HFFc6 (cell line): Measurements from ENCODE around the gene GPD1. TPM values are rescaled to one million over a fixed set of nuclear protein-coding genes. Genes with fewer than 3 reads are reported as not detected.

ENCODE experiments used
- DNase-seq: peaks from one replicate; pipeline ENCODE4 v3.0.0-alpha.2; 2018
- H3K27ac Mint-ChIP-seq: 2 replicates; pipeline ENCODE4 v1.8.0; 2020; ENCODE audit warnings: mild to moderate bottlenecking, mixed read lengths
- H3K27me3 Mint-ChIP-seq: 2 replicates; pipeline ENCODE4 v1.8.0; 2021; ENCODE audit warnings: mild to moderate bottlenecking, moderate library complexity, mixed read lengths; ENCODE audit not compliant: insufficient read depth
- H3K36me3 Mint-ChIP-seq: 2 replicates; pipeline ENCODE4 v1.8.0; 2021; ENCODE audit warnings: low read depth, mixed read lengths
- H3K4me1 Mint-ChIP-seq: 2 replicates; pipeline ENCODE4 v1.8.0; 2020; ENCODE audit warnings: low read depth, mixed read lengths
- H3K4me3 Mint-ChIP-seq: 2 replicates; pipeline ENCODE4 v1.8.0; 2020; ENCODE audit warnings: mild to moderate bottlenecking, moderate library complexity, mixed read lengths
- H3K9me3 Mint-ChIP-seq: 2 replicates; pipeline ENCODE4 v1.8.0; 2020; ENCODE audit warnings: mild to moderate bottlenecking, mixed read lengths
- total RNA-seq, 6 experiments: library from RNA; stranded (reverse); fragmentation: NEBNext Ultra II Directional; extraction: Animal tissue kit (Norgen Biotek cat#: 25700); gene quantifications; 2 replicates in 1 of 6; 3 replicates in 5 of 6; pipeline ENCODE4 v1.2.3, GENCODE V29; 2021
- TF ChIP-seq, protein P1 (sequence below): fragments of 200-600 bp; sonication (generic); IDR thresholded peaks from 2 replicates; pipeline ENCODE4 v1.5.0; 2021; ENCODE audit warnings: antibody characterized with exemption, mild to moderate bottlenecking

The GPD1 gene
- total RNA-seq, 6 experiments from 2014 or later, result 0.20 TPM; not detected in 5

DNA sequence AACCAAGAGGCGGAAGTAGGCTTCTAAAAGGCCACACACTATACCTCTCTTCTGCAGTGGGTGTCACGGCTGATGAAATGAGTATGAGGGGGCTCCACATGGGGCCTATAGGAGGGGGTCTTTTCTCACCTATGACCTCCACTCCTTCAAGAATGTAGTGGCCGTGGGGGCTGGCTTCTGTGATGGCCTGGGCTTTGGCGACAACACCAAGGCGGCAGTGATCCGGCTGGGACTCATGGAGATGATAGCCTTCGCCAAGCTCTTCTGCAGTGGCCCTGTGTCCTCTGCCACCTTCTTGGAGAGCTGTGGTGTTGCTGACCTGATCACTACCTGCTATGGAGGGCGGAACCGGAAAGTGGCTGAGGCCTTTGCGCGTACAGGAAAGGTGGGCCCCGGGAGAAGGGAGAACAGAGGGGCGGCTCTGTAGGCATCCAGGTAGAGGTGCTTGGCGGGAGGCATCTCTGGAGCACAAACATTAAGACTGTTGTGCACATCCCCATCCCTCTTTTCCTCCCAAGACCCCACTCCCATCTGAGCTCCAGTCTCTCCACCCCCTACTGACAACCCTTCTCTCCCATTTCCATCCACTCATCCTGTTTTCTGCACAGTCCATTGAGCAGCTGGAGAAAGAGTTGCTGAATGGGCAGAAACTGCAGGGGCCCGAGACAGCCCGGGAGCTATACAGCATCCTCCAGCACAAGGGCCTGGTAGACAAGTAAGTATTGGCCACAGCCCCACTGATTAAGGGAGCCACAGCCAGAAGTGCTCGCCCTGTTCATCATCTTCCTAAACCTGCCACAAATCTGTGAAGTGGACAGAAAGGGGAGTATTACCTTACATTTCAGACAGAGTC lies 3.8 kb downstream of the GPD1 start:
- Mint-ChIP-seq H3K36me3 (0 out of 2 replicates have a peak, but pooled peaks cover 5% of the 10 kb centered on the region), H3K27me3 (peaks cover 16% of the 10 kb centered on the region), H3K9me3 (no peaks in the 10 kb centered on the region), H3K4me3 (no peak overlapping the region), H3K27ac (no peak overlapping the region), H3K4me1 (peaks cover 19% of the 10 kb centered on the region)
- no peak for DNase-seq
- TF ChIP-seq, protein P1, sequence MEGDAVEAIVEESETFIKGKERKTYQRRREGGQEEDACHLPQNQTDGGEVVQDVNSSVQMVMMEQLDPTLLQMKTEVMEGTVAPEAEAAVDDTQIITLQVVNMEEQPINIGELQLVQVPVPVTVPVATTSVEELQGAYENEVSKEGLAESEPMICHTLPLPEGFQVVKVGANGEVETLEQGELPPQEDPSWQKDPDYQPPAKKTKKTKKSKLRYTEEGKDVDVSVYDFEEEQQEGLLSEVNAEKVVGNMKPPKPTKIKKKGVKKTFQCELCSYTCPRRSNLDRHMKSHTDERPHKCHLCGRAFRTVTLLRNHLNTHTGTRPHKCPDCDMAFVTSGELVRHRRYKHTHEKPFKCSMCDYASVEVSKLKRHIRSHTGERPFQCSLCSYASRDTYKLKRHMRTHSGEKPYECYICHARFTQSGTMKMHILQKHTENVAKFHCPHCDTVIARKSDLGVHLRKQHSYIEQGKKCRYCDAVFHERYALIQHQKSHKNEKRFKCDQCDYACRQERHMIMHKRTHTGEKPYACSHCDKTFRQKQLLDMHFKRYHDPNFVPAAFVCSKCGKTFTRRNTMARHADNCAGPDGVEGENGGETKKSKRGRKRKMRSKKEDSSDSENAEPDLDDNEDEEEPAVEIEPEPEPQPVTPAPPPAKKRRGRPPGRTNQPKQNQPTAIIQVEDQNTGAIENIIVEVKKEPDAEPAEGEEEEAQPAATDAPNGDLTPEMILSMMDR, result no peak

DNA sequence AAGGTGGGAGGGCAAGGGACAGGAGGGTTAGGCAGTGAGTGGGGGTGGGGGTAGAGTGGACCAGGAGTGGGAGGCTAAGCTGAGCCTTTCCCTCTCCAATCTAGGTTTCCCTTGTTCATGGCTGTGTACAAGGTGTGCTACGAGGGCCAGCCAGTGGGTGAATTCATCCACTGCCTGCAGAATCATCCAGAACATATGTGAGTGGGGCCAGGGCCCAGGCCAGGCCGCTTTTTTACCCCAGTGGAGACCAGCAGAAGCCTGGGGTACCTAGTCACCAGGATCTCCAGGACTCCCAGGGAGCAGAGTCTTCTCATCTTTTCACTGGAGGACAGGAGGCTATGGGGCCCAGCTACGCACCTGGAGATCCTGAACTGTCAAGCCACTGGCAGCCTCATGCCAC lies 5.5 kb downstream of the GPD1 start:
- Mint-ChIP-seq H3K27me3 (peaks cover 16% of the 10 kb centered on the region), H3K4me1 (peaks cover 22% of the 10 kb centered on the region), H3K9me3 (no peaks in the 10 kb centered on the region), H3K27ac (peak overlapping the region; percentile 90; the same call in 1 of the 2 replicates), H3K4me3 (no peak overlapping the region), H3K36me3 (peaks cover 11% of the 10 kb centered on the region; the same call in 1 of the 2 replicates)
- TF ChIP-seq, protein P1, result no peak
- no peak for DNase-seq

DNA sequence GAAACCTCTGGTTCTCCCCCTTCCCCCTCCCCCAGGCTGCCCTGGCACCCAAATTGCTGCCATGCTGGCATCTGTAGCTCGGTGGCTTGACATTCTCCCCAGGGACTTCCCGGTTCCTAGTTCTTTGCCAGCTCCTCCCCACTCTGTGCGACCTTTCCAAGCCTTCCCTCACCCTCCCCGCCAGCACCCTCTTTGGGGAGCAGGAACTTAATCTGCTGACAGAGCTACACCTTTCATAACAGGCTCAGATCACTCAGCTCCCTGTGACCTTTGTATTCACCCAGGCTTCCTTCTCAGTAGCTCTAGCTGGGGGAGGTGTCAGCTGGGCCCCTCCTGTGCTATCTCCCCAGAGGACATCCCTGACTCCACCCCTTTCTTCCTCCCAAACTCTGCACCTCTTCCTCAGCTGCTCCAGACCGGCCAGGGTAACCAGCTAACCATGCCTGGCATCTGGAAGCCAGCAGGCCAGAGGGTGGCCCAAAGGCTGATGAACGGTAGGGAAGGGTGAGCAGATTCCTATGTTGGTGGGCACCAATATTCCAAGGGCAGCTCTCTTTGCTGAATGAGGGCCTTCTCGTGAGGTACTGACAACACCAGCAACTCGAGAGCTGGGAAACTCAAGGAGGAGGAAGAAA lies 6.4 kb downstream of the GPD1 start:
- peaks cover 15% of the 10 kb centered on the region; the same call in 1 of the 2 replicates for H3K36me3 Mint-ChIP-seq
- peaks cover 26% of the 10 kb centered on the region for H3K4me1 Mint-ChIP-seq
- peaks cover 16% of the 10 kb centered on the region for H3K27me3 Mint-ChIP-seq
- H3K4me3 Mint-ChIP-seq, result peak overlapping the region; percentile 66
- no peak for DNase-seq
- TF ChIP-seq, protein P1, result no peak
- no peaks in the 10 kb centered on the region for H3K9me3 Mint-ChIP-seq
- peak overlapping the region; percentile 90 for H3K27ac Mint-ChIP-seq

GRCh38 chr12:50110762-50111351 lies 7.0 kb downstream of the GPD1 start:
- peak overlapping the region; percentile 85 for H3K4me3 Mint-ChIP-seq
- peak; percentile 30 for DNase-seq
- peaks cover 13% of the 10 kb centered on the region for H3K27me3 Mint-ChIP-seq
- H3K27ac Mint-ChIP-seq, result peak overlapping the region; percentile 90
- no peaks in the 10 kb centered on the region for H3K9me3 Mint-ChIP-seq
- peaks cover 26% of the 10 kb centered on the region for H3K4me1 Mint-ChIP-seq
- TF ChIP-seq, protein P1, result no peak
- H3K36me3 Mint-ChIP-seq, result peaks cover 20% of the 10 kb centered on the region

- Mint-ChIP-seq H3K36me3 (peaks cover 23% of the 10 kb centered on the region), H3K9me3 (no peaks in the 10 kb centered on the region), H3K27ac (peak overlapping the region; percentile 90), H3K27me3 (peaks cover 12% of the 10 kb centered on the region), H3K4me1 (peaks cover 26% of the 10 kb centered on the region), H3K4me3 (peak overlapping the region; percentile 85)
- TF ChIP-seq, protein P1, result no peak
- DNase-seq, result no peak
Observed at GRCh38 chr12:50111395-50111692, 7.5 kb downstream of the GPD1 start.
